ENCODE data around the gene ETF1. TPM values are rescaled to one million over a fixed set of nuclear protein-coding genes. Genes with fewer than 3 reads are reported as not detected.

Gene ETF1
- total RNA-seq, 1 donor from 2014 or later, result 116 TPM

DNA sequence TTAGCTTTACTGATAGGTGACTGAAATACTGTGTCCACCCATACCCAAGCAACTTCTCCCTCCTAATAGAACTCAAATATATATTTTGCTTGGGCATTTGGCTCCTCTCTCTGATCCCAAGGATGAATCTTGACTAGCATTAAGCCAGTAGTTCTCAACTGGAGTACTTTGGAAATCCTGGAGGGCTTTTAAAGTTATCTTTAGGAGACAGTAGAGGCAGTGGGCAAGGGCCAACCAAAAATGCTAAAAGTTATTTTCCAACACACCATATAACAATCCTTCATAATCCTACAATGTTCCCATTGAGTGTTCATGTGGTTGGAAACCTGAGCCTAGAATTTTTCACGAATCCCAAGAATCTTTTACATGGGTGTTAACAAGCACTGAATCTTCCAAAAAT lies 11.1 kb upstream of the ETF1 start:
- Histone ChIP-seq H3K4me1 (no peaks in the 10 kb centered on the region), H3K36me3 (peaks cover 25% of the 10 kb centered on the region), H3K27ac (peak overlapping the region; percentile 51), H3K79me2 (ENCODE audit: low read depth) (peaks cover 19% of the 10 kb centered on the region), H3K9ac (no peak overlapping the region), H2AFZ (replicated peaks) (no peak overlapping the region), H3K9me3 (ENCODE audit: low read depth) (no peaks in the 10 kb centered on the region), H3K4me3 (no peak overlapping the region), H4K20me1 (ENCODE audit: low read depth) (peaks cover 1% of the 10 kb centered on the region), H3K27me3 (no peaks in the 10 kb centered on the region), H3F3A (ENCODE audit: low read depth) (peaks cover 83% of the 10 kb centered on the region), H3K4me2 (no peak overlapping the region)
- H3K27ac Mint-ChIP-seq, result no peak overlapping the region
- peaks cover 30% of the 10 kb centered on the region for H3K36me3 Mint-ChIP-seq
- H3K4me1 Mint-ChIP-seq, result no peaks in the 10 kb centered on the region
- H3K27me3 Mint-ChIP-seq (ENCODE audit: insufficient read depth, low read depth), result no peaks in the 10 kb centered on the region
- no peak for TF ChIP-seq EZH2 (IDR thresholded peaks at IDR 0.05)
- no peak for TF ChIP-seq EZH2phosphoT487 (IDR thresholded peaks at IDR 0.05)
- TF ChIP-seq, protein P1, sequence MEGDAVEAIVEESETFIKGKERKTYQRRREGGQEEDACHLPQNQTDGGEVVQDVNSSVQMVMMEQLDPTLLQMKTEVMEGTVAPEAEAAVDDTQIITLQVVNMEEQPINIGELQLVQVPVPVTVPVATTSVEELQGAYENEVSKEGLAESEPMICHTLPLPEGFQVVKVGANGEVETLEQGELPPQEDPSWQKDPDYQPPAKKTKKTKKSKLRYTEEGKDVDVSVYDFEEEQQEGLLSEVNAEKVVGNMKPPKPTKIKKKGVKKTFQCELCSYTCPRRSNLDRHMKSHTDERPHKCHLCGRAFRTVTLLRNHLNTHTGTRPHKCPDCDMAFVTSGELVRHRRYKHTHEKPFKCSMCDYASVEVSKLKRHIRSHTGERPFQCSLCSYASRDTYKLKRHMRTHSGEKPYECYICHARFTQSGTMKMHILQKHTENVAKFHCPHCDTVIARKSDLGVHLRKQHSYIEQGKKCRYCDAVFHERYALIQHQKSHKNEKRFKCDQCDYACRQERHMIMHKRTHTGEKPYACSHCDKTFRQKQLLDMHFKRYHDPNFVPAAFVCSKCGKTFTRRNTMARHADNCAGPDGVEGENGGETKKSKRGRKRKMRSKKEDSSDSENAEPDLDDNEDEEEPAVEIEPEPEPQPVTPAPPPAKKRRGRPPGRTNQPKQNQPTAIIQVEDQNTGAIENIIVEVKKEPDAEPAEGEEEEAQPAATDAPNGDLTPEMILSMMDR (IDR thresholded peaks at IDR 0.05), result no peak
- H3K9me3 Mint-ChIP-seq, result no peaks in the 10 kb centered on the region
- no peak for DNase-seq (ENCODE audit: low spot score)
- H3K4me3 Mint-ChIP-seq, result no peak overlapping the region

DNA sequence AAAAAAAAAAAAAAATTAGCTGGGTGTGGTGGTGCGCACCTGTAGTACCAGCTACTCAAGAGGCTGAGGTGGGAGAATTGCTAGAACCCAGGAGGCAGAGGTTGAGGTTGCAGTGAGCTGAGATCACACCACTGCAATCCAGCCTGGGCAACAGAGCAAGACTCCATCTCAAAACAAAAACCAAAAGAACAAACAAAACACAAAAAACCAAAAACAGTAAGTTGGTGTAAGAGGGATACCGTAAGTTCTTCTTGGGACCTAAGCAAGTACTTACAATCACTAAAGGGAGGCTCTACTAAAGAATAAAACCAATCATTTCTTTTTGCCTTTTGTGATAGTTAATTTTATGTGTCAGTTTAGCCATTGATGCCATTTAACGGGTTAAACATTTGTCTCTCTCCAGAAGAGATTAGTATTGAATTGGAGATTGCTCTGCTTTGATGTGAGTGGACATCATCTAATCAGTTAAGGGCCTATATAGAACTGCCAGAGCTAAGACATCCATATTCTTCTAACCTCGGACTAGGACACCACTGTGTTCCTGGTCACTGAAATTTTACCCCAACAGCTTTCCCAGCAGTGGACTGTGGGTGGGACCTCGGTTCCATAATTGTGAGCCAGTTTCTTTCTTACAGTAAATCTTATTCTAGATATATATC lies 10.5 kb upstream of the ETF1 start:
- Mint-ChIP-seq H3K4me1 (no peaks in the 10 kb centered on the region), H3K27ac (no peak overlapping the region), H3K36me3 (peaks cover 27% of the 10 kb centered on the region), H3K4me3 (no peak overlapping the region), H3K9me3 (no peaks in the 10 kb centered on the region), H3K27me3 (ENCODE audit: insufficient read depth, low read depth) (no peaks in the 10 kb centered on the region)
- H3F3A ChIP-seq (ENCODE audit: low read depth), result peaks cover 77% of the 10 kb centered on the region
- no peak overlapping the region for H3K27ac ChIP-seq
- H3K4me2 ChIP-seq, result no peak overlapping the region
- H3K36me3 ChIP-seq, result peaks cover 22% of the 10 kb centered on the region
- H3K79me2 ChIP-seq (ENCODE audit: low read depth), result peaks cover 23% of the 10 kb centered on the region
- TF ChIP-seq, protein P1 (IDR thresholded peaks at IDR 0.05), result no peak
- TF ChIP-seq EZH2 (IDR thresholded peaks at IDR 0.05) (no peak), EZH2phosphoT487 (IDR thresholded peaks at IDR 0.05) (no peak)
- DNase-seq (ENCODE audit: low spot score), result no peak
- no peaks in the 10 kb centered on the region for H3K9me3 ChIP-seq (ENCODE audit: low read depth)
- H3K4me3 ChIP-seq, result no peak overlapping the region
- no peaks in the 10 kb centered on the region for H3K27me3 ChIP-seq
- H2AFZ ChIP-seq (replicated peaks), result no peak overlapping the region
- no peak overlapping the region for H3K9ac ChIP-seq
- peaks cover 3% of the 10 kb centered on the region for H4K20me1 ChIP-seq (ENCODE audit: low read depth)
- H3K4me1 ChIP-seq, result no peaks in the 10 kb centered on the region

DNA sequence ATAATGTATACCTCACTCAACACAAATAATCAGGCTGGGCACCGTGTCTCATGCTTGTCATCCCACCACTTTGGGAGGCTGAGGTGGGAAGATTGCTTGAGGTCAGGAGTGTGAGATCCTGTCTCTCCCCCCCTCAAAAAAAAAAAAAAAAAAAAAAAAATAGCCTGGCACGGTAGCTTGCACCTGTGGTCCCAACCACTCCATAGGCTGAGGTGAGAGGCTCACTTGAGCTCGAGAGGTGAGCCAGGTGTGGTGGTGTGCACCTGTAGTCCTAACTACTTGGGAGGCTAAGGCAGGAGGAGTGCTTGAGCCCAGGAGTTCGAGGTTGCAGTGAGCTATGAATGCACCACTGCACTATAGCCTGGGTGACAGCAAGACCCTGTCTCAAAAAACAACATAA lies 9.6 kb upstream of the ETF1 start:
- peaks cover 27% of the 10 kb centered on the region for H3K36me3 Mint-ChIP-seq
- H3F3A ChIP-seq (ENCODE audit: low read depth), result peaks cover 70% of the 10 kb centered on the region
- TF ChIP-seq EZH2phosphoT487 (IDR thresholded peaks at IDR 0.05) (no peak), EZH2 (IDR thresholded peaks at IDR 0.05) (no peak)
- TF ChIP-seq, protein P1 (IDR thresholded peaks at IDR 0.05), result no peak
- no peak overlapping the region for H3K4me2 ChIP-seq
- H3K9me3 ChIP-seq (ENCODE audit: low read depth), result no peaks in the 10 kb centered on the region
- H3K27ac Mint-ChIP-seq, result no peak overlapping the region
- H3K36me3 ChIP-seq, result peaks cover 15% of the 10 kb centered on the region
- H3K27me3 Mint-ChIP-seq (ENCODE audit: insufficient read depth, low read depth), result no peaks in the 10 kb centered on the region
- H2AFZ ChIP-seq (replicated peaks), result no peak overlapping the region
- no peak overlapping the region for H3K4me3 Mint-ChIP-seq
- no peak overlapping the region for H3K4me3 ChIP-seq
- H4K20me1 ChIP-seq (ENCODE audit: low read depth), result peaks cover 3% of the 10 kb centered on the region
- H3K9ac ChIP-seq, result no peak overlapping the region
- peaks cover 32% of the 10 kb centered on the region for H3K79me2 ChIP-seq (ENCODE audit: low read depth)
- peaks cover 4% of the 10 kb centered on the region for H3K4me1 Mint-ChIP-seq
- no peaks in the 10 kb centered on the region for H3K9me3 Mint-ChIP-seq
- DNase-seq (ENCODE audit: low spot score), result no peak
- no peaks in the 10 kb centered on the region for H3K27me3 ChIP-seq
- H3K4me1 ChIP-seq, result no peaks in the 10 kb centered on the region
- H3K27ac ChIP-seq, result no peak overlapping the region
